GM12892 (cell line): ENCODE measurements around the gene OGFOD2.

ENCODE experiments used
- DNase-seq: peaks from one replicate; pipeline ENCODE4 v3.0.0; 2011; ENCODE audit not compliant: insufficient read length
- FAIRE-seq: peaks from 2 replicates; lab custom pipeline; 2011; peaks lifted over from hg19 to GRCh38; lab: Jason Lieb, UNC
- POLR2A ChIP-seq: IDR thresholded peaks from 2 replicates; pipeline ENCODE4 v1.6.1; 2011; ENCODE audit warnings: low read depth, low read length, control low read depth
- POLR2AphosphoS5 ChIP-seq: IDR thresholded peaks from 2 replicates; pipeline ENCODE4 v1.6.1; 2011; ENCODE audit warnings: low read depth, low read length, control low read depth
- TAF1 ChIP-seq: IDR thresholded peaks from 2 replicates; pipeline ENCODE4 v1.6.1; 2011; ENCODE audit warnings: low read depth, mild to moderate bottlenecking, control low read depth, low read length, borderline replicate concordance

OGFOD2 gene

DNA sequence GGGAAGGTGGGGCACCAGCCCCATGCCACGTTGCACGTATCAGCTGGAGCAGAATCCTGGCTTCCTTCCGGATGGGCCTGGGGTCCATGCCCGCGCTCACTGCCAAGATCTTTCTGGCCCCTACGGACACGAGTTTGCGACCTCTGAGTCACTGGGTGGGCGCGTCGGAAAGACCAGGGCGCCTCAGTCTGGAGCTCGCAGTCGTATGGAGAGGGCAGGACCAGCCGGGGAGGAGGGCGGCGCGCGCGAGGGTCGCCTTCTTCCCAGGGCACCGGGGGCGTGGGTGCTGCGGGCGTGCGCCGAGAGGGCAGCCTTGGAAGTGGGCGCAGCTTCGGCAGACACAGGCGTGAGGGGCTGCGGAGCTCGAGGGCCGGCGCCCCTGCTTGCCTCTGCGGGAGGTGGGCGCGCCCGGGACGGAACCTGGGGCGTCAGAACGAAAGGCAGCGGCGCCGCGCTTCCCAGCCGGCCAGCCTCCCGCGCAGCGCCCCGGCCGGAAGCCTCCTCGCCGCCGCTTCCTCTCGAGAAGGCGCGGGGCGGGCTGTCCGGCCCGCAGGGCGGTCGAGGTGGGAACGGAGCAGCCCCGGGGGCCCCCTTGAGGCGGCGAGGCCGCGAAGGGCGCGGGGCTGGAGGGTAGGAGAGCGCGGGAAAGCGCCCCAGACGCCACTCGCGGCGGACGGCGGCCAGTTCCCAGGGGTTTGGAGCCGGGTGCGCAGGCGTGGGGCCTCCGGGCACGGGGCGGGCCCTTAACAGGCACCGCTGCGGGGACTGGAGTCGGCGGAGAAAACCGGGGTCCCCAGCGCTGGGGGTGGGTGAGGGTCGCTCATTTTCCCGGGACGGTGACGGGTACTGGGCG is 5.4 kb downstream of the OGFOD2 start, which contains the start of gene ARL6IP4:
Gene ARL6IP4 (plus strand): TSS at position 499 of the 853 bp plus-strand sequence. CDS start 459 bp downstream, outside the sequence.
- TF ChIP-seq POLR2AphosphoS5 (peak; percentile 44; the same call in 1 of the 2 replicates), TAF1 (peak; percentile 31; the same call in 1 of the 2 replicates), POLR2A (peak; percentile 79)
- DNase-seq (peak; percentile 95), FAIRE-seq (peak; percentile 65)

GRCh38 chr12:122981036-122981471 is 6.0 kb downstream of the OGFOD2 start:
- no peak for TF ChIP-seq POLR2A
- no peak for TF ChIP-seq POLR2AphosphoS5
- TF ChIP-seq TAF1, result no peak
- no peak for DNase-seq
- FAIRE-seq, result no peak

GRCh38 chr12:122981587-122982476 is 6.8 kb downstream of the OGFOD2 start:
- no peak for TF ChIP-seq POLR2AphosphoS5
- no peak for TF ChIP-seq TAF1
- no peak for TF ChIP-seq POLR2A
- no peak for DNase-seq
- FAIRE-seq, result peak; percentile 14

DNA sequence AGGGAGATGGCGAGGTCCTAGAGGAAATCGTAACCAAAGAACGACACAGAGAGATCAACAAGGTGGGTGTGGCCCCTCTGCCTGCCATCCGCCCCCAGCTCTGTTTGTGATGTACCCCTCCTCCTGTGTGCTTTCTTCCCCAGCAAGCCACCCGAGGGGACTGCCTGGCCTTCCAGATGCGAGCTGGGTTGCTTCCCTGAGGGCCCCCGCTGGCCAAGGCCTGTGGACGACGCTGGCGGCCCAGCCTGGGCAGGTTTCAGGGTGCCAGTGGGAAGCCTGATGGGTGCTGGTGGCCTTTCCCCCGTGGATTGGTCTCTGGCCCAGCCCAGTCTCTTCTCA is 7.4 kb downstream of the OGFOD2 start:
- no peak for DNase-seq
- no peak for TF ChIP-seq POLR2A
- TF ChIP-seq POLR2AphosphoS5, result no peak
- no peak for TF ChIP-seq TAF1
- FAIRE-seq, result no peak

DNA sequence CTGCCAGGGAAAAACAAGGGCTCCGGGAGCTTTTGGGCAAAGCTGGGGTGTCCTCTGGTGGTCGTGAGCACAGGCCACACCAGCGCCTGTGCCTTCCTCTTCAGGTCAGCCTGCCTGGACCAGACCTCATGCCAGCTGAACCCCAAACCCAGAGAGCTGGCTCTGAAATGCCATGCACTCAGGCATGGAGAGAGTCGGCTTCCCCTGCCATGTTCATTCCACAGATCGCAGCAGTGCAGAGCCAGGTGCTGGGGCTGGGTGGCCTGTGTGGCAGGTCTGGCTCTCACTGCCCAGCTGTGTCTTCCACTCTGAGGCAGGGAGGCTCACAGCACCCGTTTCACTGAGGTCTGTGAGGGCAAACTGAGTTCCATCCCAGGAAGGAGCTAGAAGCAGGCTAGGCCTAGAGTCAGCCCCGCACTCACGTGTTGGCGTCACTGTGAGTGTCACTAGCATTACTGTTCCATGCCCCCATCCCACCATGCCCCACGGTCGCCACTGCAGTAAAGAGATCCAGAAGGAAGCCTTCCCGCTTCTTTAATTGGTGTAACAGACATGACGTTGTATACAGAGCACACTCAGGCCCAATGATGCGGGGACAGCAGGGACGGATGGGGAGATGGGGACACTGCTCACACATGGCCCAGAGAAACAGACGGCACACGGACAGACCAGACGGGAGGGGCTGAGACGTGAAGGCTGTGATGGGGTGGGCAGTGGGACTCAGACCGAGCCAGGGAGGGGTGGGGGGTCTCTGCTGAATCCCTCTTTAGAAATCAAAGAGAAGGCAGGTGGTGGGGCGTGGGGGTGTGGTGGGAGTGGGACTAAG is 8.1 kb downstream of the OGFOD2 start:
- TF ChIP-seq TAF1 (no peak), POLR2A (no peak)
- no peak for DNase-seq
- FAIRE-seq, result no peak

- FAIRE-seq (no peak), DNase-seq (no peak)
- TF ChIP-seq TAF1 (no peak), POLR2A (no peak), POLR2AphosphoS5 (no peak)
Observed at GRCh38 chr12:122983789-122984515, 8.9 kb downstream of the OGFOD2 start.

DNA sequence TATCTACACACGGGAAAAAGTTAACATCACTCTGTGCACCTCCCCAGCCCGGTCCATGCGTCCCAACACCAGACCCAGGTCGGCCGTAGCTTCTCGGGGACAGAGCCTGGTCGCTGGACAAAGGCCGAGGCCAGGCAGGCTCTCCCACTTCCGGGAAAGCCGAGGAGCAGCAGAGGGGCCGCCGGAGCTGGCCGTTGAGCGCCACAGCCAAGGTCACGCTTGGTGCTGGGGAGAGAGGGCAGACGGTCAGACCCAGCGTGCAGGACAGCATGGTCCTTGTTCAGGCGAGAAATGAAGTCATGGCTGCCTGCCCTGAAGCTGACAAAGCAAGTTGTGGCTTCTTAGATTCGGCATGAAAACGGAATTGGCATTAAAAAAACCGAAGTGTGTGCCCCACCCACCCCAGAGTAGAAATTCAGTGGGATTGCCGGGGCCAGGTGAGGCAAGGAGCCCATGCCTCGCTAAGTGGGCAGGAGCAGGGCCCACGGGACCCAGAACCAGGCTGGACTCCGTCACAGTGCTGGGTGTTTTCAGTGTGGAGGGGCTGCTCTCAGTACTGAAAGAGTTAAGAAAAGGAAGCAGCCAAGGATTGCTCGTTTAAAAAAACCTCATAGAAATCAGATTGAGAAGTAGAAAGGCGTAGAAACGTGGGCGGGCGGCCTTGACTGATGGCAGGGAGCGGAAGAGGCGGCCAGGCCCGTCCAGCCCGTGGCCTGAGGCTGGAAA is 9.7 kb downstream of the OGFOD2 start:
- DNase-seq (no peak), FAIRE-seq (no peak)
- TF ChIP-seq TAF1 (no peak), POLR2A (no peak), POLR2AphosphoS5 (no peak; the same call in 1 of the 2 replicates)

GRCh38 chr12:122985338-122986257 is 10.6 kb downstream of the OGFOD2 start:
- DNase-seq, result no peak
- no peak for TF ChIP-seq POLR2A
- no peak for TF ChIP-seq POLR2AphosphoS5
- TF ChIP-seq TAF1, result no peak
- no peak for FAIRE-seq

DNA sequence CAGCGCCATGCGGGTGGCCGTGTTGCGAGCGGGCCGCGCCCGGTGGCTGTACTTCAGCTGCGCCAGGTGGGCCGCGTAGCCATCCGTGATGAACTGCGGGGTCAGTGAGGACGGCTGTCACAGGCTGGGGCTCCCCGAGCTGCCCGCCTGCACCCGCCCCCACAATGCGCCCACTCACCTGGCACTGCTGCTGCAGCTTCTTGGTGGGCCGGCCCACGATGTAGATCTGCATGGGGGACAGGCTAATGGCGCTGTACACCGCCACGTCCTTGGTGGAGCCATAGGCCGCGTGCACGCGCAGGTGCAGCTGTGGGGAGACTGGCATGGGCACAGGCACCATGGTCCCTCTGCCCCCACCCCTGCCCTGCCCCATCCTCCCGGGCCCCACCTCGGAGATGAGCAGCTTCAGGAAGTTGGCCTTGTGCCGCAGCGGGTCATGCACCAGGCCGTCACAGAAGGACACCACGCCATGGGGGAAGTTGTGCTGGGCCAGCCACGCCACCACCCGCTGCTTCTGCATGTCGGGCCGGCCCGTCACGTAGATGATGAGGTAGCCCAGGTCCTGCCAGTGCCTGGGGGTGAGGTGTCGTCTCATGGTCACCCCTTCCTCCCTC is 11.3 kb downstream of the OGFOD2 start:
- TF ChIP-seq POLR2AphosphoS5, result no peak
- TF ChIP-seq TAF1, result no peak
- no peak for TF ChIP-seq POLR2A
- no peak for DNase-seq
- FAIRE-seq, result no peak
